ENCODE data around the gene ZNF511.

GRCh38 chr10:133358925-133359310 is 50.2 kb downstream of the ZNF511 start:
- TF ChIP-seq CTCF (IDR thresholded peaks at IDR 0.05), result no peak
- TF ChIP-seq EP300 (IDR thresholded peaks at IDR 0.05), result no peak
- no peak for TF ChIP-seq POLR2A (IDR thresholded peaks at IDR 0.05)

All from tibial nerve (tissue), 4 donors.